Vagina (tissue), 2 donors: ENCODE data around the gene ESAM.

ENCODE experiments used
- POLR2A ChIP-seq, 2 donors: fragments of 450-650 bp; IDR thresholded peaks; one replicate each; pipeline ENCODE4 v1.6.1; 2017; ENCODE audit warnings: antibody characterized with exemption in 2 of 2, mild to moderate bottlenecking in 2 of 2, moderate library complexity in 2 of 2
- POLR2AphosphoS5 ChIP-seq, 2 donors: sonication (generic); formaldehyde crosslinking; IDR thresholded peaks; one replicate each; pipeline ENCODE4 v1.9.0; 2017; ENCODE audit warnings: antibody characterized with exemption in 2 of 2, mild to moderate bottlenecking in 2 of 2, low read depth in 1 of 2; ENCODE audit not compliant: insufficient read depth in 1 of 2
- TF ChIP-seq, protein P1 (sequence below), 3 experiments: fragments of 450-650 bp in 2 of 3; fragments of 200-600 bp in 1 of 3; sonication (generic) in 1 of 3; IDR thresholded peaks; one replicate each; pipeline ENCODE4 v1.5.1; 2017 to 2019; ENCODE audit warnings: antibody characterized with exemption in 3 of 3, mild to moderate bottlenecking in 2 of 3, moderate library complexity in 2 of 3

DNA sequence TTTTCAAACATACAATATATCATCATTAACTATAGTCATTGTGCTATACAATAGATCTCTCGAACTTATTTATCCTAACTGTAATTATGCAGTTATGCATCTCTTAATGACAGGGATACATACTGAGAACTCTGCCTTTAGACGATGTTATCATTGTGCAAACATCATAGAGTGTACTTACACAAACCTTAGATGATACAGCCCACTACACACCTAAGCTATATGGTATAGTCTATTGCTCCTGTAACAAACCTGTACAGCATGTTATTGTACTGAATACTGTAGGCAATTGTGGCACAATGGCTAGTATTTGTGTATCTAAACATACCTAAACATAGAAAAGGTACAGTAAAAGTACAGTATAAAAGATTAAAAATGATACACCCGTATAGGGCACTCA is 49.7 kb downstream of the ESAM start:
- TF ChIP-seq POLR2AphosphoS5 (IDR thresholded peaks at IDR 0.05; ENCODE audit: insufficient read depth in 1 of 2, low read depth in 1 of 2) (no peak), POLR2A (IDR thresholded peaks at IDR 0.05) (no peak)
- TF ChIP-seq, protein P1, sequence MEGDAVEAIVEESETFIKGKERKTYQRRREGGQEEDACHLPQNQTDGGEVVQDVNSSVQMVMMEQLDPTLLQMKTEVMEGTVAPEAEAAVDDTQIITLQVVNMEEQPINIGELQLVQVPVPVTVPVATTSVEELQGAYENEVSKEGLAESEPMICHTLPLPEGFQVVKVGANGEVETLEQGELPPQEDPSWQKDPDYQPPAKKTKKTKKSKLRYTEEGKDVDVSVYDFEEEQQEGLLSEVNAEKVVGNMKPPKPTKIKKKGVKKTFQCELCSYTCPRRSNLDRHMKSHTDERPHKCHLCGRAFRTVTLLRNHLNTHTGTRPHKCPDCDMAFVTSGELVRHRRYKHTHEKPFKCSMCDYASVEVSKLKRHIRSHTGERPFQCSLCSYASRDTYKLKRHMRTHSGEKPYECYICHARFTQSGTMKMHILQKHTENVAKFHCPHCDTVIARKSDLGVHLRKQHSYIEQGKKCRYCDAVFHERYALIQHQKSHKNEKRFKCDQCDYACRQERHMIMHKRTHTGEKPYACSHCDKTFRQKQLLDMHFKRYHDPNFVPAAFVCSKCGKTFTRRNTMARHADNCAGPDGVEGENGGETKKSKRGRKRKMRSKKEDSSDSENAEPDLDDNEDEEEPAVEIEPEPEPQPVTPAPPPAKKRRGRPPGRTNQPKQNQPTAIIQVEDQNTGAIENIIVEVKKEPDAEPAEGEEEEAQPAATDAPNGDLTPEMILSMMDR (IDR thresholded peaks at IDR 0.05) = no peak
